ENCODE data around the gene KCNA10.

KCNA10 gene

DNA sequence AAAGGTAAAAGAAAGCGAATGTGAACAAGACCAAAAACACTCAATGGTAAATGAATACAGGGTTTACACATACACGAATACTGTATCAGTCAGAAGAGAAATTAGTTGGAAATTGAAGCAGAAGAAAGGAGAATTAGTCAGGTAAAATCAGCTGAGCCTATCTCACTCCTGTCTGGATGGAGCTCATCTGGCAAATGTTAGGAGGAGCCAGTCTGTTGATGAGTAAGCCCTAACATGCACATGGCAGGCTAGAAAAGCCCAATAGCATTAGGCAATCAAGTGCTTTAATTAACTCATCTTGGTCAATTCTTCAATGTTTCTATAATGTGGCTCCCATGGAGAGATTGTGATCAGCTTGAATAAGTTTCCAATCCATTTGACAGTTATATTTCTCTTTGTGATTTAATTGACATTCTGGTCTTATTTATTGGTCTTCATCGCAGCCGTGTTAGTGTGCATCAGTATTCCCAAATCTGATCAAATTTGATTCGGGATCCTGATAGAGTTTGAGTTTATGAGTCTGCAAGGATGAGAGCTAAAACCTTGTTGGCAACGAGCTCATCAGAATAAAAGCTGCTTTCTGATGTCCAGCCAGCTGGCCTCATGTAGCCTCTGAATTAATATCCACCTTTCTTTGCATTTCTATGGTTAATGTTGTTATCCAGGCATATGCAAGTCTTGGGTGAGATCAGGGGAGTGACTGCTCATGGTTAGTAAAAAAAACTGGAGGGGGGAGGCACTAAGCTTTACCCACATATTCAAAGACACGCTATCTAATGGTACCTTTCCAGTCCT, 22.1 kb upstream of the KCNA10 start:
- TF ChIP-seq, protein P1, sequence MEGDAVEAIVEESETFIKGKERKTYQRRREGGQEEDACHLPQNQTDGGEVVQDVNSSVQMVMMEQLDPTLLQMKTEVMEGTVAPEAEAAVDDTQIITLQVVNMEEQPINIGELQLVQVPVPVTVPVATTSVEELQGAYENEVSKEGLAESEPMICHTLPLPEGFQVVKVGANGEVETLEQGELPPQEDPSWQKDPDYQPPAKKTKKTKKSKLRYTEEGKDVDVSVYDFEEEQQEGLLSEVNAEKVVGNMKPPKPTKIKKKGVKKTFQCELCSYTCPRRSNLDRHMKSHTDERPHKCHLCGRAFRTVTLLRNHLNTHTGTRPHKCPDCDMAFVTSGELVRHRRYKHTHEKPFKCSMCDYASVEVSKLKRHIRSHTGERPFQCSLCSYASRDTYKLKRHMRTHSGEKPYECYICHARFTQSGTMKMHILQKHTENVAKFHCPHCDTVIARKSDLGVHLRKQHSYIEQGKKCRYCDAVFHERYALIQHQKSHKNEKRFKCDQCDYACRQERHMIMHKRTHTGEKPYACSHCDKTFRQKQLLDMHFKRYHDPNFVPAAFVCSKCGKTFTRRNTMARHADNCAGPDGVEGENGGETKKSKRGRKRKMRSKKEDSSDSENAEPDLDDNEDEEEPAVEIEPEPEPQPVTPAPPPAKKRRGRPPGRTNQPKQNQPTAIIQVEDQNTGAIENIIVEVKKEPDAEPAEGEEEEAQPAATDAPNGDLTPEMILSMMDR (IDR thresholded peaks at IDR 0.05; ENCODE audit: control insufficient read depth, insufficient read depth, low read depth, low read length, missing control alignments), result no peak
- no peak for DNase-seq (ENCODE audit: low read depth)
- no peak overlapping the region for H3K4me3 ChIP-seq (ENCODE audit: control insufficient read depth, low read depth, low read length)

DNA sequence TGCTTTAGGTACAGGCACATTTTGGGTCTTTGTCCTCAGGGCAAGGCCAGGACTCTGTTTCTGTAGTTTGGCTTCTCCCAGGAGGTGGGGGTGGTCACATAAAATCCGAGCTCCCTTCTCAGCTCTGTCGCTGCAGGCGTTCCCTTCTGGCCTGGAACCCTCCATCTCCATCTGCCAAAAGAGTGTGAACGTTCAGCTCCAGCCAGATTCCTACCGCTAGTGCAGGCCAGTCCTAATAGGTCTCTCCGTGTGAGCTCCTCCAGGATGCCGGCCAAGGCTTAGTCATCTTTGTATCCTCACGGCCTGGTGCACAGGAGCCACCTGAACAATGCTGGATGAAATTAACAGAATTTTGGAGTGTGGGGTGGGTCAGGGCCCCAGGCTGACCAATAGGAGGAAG, 19.9 kb upstream of the KCNA10 start:
- H3K4me3 ChIP-seq (ENCODE audit: control insufficient read depth, low read depth, low read length), result no peak overlapping the region
- no peak for DNase-seq (ENCODE audit: low read depth)
- TF ChIP-seq, protein P1 (IDR thresholded peaks at IDR 0.05; ENCODE audit: control insufficient read depth, insufficient read depth, low read depth, low read length, missing control alignments), result no peak

DNA sequence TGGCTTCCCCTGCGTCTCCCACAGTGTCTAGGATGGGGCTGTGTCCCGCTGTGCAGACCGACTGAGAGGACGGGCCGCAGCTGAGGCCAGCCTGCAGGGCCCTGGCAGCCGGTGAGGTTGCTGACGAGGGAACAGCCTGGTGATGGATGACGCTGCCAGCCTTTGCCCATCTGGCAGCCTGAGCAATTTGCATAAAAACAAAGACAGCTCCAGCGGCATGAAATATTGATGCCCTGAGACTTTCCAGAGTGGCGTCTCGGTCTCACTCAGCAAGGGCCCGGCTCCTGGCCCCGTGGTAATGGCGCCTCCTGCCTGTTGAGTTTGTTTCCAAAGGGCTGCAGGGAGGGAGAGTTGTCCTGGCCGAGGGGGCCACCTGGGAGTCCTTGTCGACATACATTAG, 19.1 kb upstream of the KCNA10 start:
- H3K4me3 ChIP-seq (ENCODE audit: control insufficient read depth, low read depth, low read length), result no peak overlapping the region
- TF ChIP-seq, protein P1 (IDR thresholded peaks at IDR 0.05; ENCODE audit: control insufficient read depth, insufficient read depth, low read depth, low read length, missing control alignments), result no peak
- no peak for DNase-seq (ENCODE audit: low read depth)

DNA sequence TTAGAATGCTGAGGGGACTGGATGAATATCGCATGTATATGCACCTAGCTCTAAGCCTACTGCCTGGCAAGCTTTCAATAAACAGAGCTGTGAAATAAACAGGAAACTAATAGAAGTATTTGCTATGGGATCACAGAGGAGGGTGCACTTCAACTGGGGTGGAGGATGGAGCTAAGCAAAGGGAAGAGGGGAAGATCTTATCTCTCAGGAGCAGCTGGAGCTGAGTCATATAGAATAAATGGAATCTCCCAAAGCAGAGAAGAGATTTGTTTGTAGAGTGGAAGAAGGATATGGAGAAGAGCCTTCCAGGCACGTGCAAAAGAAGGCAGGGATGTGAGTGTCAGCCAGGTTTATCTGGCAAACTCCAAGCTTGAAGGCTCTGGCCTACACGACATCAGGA, 17.0 kb upstream of the KCNA10 start:
- TF ChIP-seq, protein P1 (IDR thresholded peaks at IDR 0.05; ENCODE audit: control insufficient read depth, insufficient read depth, low read depth, low read length, missing control alignments), result no peak
- no peak for DNase-seq (ENCODE audit: low read depth)
- no peak overlapping the region for H3K4me3 ChIP-seq (ENCODE audit: control insufficient read depth, low read depth, low read length)

DNA sequence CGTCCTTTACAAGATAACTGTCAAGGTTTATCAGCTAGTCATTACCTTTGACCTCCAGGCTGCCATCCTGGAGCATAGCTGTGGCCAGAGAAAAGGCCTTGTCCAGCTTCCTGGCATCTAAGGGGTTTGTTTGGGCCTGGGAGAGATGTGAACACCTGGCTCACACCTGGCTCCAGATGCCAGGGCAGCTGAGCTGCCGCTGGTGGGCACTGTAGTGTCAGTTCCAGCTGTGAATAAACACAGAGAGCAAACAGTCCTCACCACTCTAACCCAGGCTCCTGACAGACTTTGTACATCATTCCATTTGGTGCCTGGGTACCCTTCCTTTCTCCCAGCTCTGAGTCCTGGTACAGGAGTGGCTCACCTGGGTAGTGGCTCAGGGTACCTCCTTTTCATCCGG, 14.3 kb upstream of the KCNA10 start:
- DNase-seq (ENCODE audit: low read depth), result no peak
- TF ChIP-seq, protein P1 (IDR thresholded peaks at IDR 0.05; ENCODE audit: control insufficient read depth, insufficient read depth, low read depth, low read length, missing control alignments), result no peak
- H3K4me3 ChIP-seq (ENCODE audit: control insufficient read depth, low read depth, low read length), result no peak overlapping the region

DNA sequence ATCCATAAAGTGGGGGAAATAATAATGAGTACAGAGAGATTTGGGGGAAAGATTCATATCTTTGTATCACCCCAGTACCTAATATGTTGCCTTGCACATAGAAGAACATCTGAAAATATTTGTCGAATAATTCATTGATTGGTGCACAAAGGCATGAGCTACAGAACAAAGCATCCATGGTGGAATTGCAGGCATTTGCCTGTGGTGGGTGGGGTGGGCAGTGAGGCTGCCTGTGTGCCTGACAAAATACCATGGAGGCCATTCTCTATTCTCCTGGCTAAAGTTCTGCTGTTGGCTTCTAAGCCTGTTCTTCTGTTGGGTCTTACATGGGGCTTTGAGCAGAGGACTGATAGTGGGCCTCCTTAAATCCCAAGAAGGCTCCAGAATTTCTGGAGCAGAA, 10.0 kb upstream of the KCNA10 start:
- H3K4me3 ChIP-seq (ENCODE audit: control insufficient read depth, low read depth, low read length), result no peak overlapping the region
- DNase-seq (ENCODE audit: low read depth), result no peak
- TF ChIP-seq, protein P1 (IDR thresholded peaks at IDR 0.05; ENCODE audit: control insufficient read depth, insufficient read depth, low read depth, low read length, missing control alignments), result no peak

Data from AG09309 (cell line).